T-helper 9 cell (primary cell): ENCODE measurements around the gene MAP3K19.
A peak's percentile ranks its signal among the peaks of the same experiment; 100 is the strongest.
"Not testable (repeated sequence)": the region's sequence is repeated elsewhere in the genome, so short reads cannot be mapped to it uniquely, and the experiment has no call there.

Experiments
- DNase-seq: peaks from one replicate; pipeline ENCODE4 v3.0.0-alpha.2; 2020

The MAP3K19 gene

GRCh38 chr2:135052042-135052876 lies 5.0 kb upstream of the MAP3K19 start, which contains the start of gene RAB3GAP1:
TSS of gene RAB3GAP1 (plus strand) at chr2:135052292. CDS start at chr2:135052308, 16 bp downstream.
- peak; percentile 88 for DNase-seq

DNA sequence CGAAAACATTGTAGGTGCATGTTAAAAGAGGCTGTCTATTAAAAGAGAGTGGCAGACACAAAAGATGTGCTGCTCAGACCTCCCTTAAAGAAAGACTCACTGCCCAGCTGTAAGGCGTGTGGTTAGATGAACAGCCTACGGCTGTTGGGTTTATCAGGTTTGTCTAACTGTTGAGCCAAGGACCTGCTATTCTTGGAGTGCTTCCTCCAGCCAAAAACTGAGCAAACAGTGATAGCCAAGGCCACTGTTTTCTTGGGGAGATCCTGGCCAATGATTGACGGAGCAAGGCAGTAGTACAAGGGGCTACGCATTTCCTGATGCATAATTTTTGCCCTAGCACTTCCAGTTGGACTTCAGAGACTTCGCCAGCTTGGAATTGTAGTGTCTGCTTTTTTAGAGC lies 3.4 kb upstream of the MAP3K19 start:
- no peak for DNase-seq

DNA sequence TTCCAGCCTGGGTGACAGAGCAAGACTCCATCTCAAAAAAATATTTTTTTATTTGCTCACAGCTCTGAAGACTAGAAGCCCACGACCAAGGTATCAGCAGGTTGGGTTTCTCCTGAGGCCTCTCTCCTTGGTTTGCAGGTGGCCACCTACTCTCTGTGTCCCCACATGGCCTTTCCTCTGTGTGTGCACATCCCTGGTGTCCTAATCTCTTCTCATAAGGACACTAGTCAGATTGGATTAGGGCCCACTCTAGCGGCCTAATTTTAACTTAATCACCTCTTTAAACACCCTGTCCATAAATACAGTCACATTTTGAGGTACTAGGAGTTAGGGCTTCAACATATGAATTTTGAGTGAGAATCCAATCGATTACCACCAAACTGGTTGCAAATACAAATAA lies 2.9 kb upstream of the MAP3K19 start:
- DNase-seq = no peak

DNA sequence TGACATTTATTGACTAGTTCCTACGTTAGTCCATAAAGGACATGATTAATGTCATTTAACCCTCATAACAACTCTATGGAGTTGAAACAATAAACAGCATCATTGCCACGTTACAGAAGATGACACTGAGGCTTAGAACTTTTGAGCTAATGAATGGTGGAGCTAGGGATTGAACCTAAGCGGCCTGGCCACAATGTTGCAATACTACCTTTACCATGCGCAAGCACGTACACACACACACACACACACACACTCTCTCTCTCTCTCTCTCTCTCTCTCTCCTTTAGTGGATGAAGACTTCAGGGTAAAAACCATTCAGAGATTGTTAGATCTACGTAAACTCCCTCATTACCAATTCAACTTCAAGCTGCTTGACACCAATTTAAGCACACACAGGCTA lies 875 bp upstream of the MAP3K19 start:
- no peak for DNase-seq

DNA sequence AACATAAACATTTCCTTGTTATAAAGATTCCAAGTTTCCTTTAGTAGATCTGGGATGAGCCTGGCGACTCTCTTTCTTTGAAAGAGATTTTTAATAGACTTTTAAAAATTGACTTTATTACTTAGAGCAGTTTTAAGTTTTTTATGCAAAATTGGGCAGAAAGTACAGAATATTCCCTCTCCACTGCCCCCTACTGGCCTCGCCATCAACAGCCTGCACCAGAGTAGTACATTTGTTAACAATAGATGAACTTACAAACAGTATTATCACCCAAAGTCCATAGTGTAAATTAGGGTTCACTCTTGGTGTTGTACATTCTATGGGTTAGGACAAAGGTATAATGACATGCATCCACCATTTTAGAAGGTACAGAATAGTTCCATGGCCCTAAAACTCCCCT lies 3.9 kb downstream of the MAP3K19 start:
- peak; percentile 19 for DNase-seq

DNA sequence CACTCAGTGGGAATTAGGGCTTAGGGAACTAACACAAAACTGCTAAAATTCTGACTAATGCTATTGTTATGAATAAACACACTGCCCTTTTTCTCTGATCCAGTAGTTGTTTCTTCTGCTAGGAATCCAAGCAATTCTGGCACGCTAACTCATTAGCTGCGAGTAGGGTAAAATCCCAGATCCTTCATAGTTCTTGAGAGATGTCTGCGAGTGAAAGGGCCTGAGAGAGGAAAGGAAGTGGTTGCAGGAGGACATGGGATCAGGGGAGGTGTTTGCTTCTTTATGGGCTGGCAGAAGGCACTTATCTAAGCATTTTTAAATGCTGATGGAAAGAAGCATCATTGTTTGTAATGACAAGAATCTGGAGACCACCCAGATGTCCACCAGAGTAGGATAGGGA lies 9.4 kb downstream of the MAP3K19 start:
- DNase-seq = no peak

- not testable (repeated sequence) for DNase-seq
Observed at GRCh38 chr2:135033216-135033615, 14.0 kb downstream of the MAP3K19 start.

GRCh38 chr2:135030826-135031225 lies 16.4 kb downstream of the MAP3K19 start:
- no peak for DNase-seq

- no peak for DNase-seq
Observed at GRCh38 chr2:135029481-135030134, 17.6 kb downstream of the MAP3K19 start.

DNA sequence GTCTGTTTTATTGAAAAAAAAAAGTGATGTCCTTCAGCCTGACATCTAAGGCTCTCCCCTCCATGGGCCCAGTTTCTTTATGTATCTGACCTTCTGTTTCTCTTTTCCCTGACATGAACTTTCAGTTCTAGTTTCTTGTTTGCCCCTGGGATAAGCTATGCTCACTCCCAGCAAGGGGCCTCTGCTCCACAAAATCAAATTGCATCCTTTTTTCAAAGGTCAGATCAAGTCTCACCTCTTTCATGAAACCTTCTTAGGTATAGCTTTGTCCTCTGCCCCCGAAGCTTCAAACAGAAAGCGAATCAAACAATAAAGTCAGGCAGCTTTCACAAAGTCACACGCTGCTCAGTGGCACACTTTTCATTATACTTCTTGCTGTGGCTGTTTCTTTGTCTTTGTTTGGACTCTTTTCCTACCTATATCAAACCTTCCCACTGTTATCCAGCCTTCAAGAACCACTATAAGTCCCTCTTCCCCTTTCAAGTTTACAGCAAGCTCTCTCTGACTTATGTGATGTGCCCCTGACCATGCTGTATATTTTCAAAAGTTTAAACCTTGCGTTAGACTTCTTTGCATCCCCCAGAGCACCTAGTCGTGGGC lies 23.3 kb downstream of the MAP3K19 start:
- DNase-seq = no peak

DNA sequence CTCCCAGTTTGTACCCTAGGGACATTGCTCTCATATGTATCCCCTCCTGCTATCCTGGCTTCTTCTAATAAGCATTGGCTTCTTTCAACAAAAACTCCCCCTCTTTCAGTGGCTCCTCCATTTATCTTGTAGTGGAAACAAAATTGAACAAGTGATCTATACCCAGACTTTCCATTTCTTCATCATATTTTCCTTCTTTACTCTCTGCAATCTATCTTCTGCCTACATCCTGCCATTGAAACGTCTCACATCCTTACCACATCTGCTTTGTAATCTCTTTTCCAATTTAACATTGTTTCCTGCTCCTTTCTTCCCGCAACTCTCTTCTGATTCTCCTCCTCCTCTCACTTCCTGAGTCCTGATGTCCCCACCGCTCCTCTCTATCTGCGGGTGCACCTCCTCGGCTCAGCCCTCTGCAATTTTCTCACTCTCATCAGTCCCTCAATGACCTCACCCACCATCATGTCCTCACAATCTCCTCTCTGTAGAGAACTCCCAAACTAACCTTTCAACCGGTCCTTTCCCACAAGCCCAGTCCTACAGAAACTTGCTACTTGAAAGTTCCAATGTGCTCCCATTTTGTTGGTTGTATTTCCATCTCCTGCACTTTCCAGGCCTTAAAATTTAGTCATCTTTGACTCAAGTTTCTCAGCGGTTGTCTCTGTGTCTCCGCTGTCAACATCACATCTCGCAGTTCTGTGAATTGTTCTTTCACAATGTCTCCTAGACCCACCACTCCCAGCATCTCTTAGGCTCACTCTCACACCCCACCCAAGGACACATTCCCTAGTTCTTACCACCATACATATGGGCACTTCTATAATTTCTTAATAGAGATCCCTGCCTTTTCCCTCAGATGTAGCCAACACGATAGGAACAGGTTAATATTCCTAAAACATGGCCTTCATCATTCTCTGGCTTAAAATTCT lies 24.0 kb downstream of the MAP3K19 start:
- DNase-seq = no peak

GRCh38 chr2:135021618-135022017 lies 25.6 kb downstream of the MAP3K19 start:
- no peak for DNase-seq

GRCh38 chr2:135011633-135012032 lies 35.6 kb downstream of the MAP3K19 start:
- no peak for DNase-seq

DNA sequence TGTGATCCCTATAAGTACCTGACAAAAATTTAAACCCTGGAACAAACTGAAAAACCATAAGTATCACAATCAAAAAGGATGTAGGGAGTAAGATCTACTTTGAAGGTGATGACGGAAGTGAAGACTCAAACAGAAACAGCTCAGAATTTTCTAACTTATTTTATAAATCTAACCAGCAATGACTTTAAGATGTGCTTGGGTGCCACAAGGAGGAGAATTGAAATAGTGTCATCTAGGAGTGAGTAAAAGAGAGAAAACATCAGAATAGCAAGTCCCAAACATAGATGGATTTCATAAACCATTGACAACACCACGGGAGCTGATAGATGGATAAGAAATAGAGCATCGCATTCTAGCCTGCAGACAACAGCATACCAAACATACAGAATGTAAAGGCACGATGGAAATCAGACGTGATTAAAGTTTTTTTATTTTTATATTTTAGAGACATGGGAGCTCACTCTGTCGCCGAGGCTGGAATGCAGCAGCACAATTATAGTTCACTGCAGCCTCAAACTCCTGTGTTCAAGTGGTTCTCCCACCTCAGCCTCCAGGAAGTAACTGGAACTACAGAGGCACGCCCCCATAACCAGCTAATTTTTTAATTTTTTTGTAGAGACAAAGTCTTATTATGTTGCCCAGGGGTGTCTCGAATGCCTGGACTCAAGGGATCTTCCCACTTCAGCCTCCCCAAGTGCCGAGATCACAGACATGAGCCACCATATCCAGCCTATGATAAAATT lies 36.9 kb downstream of the MAP3K19 start:
- no peak for DNase-seq

GRCh38 chr2:135009339-135009738 lies 37.9 kb downstream of the MAP3K19 start:
- no peak for DNase-seq

DNA sequence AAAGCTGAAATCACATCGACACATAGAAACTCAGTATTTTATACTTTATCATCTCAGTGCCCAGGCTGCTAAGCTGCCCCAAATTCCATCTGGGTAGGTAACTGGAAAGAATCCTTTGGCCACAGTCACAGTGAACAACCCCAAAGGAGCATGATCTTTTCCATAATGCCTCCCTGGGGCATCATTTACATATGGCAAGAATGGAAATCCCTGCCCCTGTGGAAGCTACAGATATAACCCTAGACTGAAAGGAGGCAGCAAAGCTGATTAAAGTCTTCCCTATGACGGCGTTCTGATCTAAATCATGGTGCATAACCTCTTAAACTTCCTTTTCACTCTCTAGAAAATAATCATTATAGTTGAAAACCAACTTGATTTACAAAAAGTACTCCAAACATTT lies 41.5 kb downstream of the MAP3K19 start:
- DNase-seq = no peak

DNA sequence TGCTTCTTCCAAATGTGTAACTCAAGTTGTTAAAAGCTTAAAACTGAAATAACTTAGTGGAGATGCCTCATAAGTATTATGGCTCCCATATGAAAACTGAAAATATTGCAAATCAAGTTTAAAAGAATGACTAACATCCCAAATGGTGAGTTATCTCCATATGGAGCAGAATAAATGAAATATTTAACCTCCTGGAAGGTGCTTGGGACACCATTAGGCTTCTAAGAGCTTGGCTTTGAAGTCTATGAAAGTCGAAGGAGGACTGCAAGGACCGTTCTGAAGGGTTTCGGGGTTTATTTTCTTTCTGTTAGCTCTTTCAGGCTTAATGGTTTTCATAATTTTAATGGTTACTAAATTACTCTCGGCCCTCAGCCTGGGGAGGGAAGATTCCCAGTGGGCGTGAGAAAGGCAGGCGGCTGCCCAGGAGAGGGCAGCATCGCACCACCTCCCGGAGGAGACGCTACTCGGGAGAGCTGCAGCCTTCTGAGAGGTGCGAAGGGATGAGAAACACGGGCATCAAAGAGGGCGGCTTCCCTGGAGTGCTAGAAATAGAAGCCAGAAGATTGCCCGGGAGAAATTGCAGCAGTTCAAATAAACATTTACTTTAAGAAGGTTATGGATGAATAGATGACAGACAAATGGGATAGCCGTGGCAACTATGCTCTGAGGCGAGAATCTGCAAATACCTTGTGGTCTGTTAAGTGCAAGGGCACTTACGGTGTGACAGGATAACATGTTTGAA lies 43.1 kb downstream of the MAP3K19 start:
- peak; percentile 64 for DNase-seq

GRCh38 chr2:135002836-135003235 lies 44.4 kb downstream of the MAP3K19 start:
- no peak for DNase-seq

GRCh38 chr2:134999521-134999920 lies 47.7 kb downstream of the MAP3K19 start:
- no peak for DNase-seq

- DNase-seq = no peak
Observed at GRCh38 chr2:134988994-134989605, 58.1 kb downstream of the MAP3K19 start.

GRCh38 chr2:134985061-134985460 lies 62.2 kb downstream of the MAP3K19 start:
- no peak for DNase-seq
